ENCODE measurements around the gene MPZL3.

MPZL3 gene

GRCh38 chr11:118223570-118223969 lies 28.6 kb downstream of the MPZL3 start:
- no peak for DNase-seq (ENCODE audit: low spot score)
- in situ Hi-C loops (cut with MboI; ENCODE audit: low pct_unique_long_range_greater_than_20kb, low sequenced_read_pairs, unreplicated experiment), result no loop called here
- no peak for TF ChIP-seq CTCF (IDR thresholded peaks at IDR 0.05; ENCODE audit: extremely low read depth, insufficient read depth, missing control alignments)

DNA sequence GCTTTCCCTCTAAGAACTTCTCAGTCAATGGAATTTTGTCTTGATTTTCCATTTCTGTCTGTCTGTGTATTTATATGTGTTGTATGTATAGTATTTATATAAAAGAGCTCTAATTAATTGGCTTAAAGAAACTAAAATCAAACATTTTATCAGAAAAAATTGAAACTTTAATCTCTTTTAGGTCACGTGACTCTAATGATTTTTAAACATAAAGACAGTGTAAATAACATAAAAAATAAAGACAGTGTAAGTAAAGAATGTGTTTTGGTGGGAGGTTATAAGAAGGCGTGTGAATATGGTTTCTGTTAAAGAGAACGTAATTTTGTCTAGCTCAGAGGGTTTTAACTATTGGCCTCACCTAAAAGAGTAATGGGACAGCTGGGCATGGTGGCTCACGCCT lies 29.7 kb downstream of the MPZL3 start:
- no peak for TF ChIP-seq CTCF (IDR thresholded peaks at IDR 0.05; ENCODE audit: extremely low read depth, insufficient read depth, missing control alignments)
- in situ Hi-C loops (cut with MboI; ENCODE audit: low pct_unique_long_range_greater_than_20kb, low sequenced_read_pairs, unreplicated experiment), result no loop called here
- no peak for DNase-seq (ENCODE audit: low spot score)

DNA sequence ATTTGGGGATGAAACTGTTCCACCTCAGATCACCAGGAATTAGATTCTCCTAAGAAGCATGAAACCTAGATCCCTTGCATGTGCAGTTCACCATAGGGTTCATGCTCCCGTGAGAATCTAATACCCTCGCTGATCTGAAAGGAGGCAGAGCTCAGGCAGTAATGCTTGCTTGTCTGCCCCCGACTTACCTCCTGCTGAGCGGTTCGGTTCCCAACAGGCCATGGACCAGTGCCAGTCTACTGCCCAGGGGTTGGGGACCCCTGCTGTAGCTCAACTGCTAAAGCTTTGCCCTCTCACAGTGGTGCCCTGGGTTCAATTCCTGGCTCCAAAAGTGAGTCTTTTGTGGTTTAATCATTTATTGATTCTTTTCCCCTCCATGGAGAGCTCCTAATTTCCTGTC lies 30.7 kb downstream of the MPZL3 start:
- DNase-seq (ENCODE audit: low spot score), result no peak
- no peak for TF ChIP-seq CTCF (IDR thresholded peaks at IDR 0.05; ENCODE audit: extremely low read depth, insufficient read depth, missing control alignments)
- in situ Hi-C loops (cut with MboI; ENCODE audit: low pct_unique_long_range_greater_than_20kb, low sequenced_read_pairs, unreplicated experiment), result no loop called here

DNA sequence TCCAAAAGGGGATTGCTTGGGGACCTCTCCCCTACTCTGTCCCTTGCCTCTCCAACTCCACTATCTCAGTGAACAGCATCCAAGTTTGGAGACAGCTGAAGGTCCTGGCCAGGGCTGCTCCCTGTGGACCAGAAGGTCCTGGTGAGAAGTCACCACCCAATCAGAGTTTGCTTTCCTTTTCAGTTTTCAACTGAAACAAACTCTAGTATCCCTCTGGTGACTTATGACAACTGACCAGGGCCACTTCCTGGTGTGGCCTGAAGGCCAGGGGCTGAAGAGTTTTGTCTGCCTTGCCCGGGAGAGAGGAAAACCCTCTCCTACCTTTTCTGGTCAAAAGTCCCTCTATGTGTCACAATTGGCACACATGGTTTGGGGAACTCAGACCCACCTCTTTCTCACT lies 32.4 kb downstream of the MPZL3 start:
- DNase-seq (ENCODE audit: low spot score), result no peak
- in situ Hi-C loops (cut with MboI; ENCODE audit: low pct_unique_long_range_greater_than_20kb, low sequenced_read_pairs, unreplicated experiment), result no loop called here
- TF ChIP-seq CTCF (IDR thresholded peaks at IDR 0.05; ENCODE audit: extremely low read depth, insufficient read depth, missing control alignments), result no peak

DNA sequence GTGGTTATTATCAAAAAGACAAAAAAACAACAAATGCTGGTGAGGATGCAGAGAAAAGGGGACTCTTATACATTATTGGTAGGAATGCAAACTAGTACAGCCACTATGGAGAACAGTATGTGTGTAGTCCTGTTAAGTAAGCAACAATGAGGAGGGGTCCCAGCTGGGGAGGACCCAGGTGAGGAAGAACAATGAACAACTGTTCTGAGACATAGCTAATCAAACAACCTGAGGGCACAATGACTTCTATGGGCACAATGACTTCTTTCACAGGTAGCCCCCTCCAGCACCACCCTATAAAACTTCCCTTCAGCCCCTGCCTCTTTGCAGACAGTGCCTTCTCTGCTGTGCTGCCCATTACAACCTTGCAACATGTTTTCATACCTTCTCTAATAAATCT lies 32.9 kb downstream of the MPZL3 start:
- TF ChIP-seq CTCF (IDR thresholded peaks at IDR 0.05; ENCODE audit: extremely low read depth, insufficient read depth, missing control alignments), result no peak
- no peak for DNase-seq (ENCODE audit: low spot score)
- in situ Hi-C loops (cut with MboI; ENCODE audit: low pct_unique_long_range_greater_than_20kb, low sequenced_read_pairs, unreplicated experiment), result no loop called here

DNA sequence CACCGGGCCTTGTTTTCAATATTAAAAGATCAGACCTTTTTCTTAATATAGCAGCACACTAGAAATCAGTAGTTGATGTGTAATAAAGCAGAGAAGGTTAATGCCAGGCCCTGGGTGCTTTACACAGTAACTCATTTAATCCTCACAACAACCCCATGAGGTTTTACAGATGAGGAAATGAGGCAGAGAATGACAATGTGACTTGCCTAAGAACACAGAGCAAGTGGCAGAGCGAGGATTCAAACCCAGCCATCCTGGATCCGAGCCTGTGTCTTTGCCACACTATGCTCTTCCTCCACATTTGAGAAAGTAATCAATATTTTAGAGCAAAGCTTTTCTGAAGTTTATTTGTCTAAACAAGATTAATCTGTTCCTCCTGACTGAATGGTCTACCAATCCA lies 34.6 kb downstream of the MPZL3 start:
- TF ChIP-seq CTCF (IDR thresholded peaks at IDR 0.05; ENCODE audit: extremely low read depth, insufficient read depth, missing control alignments), result no peak
- in situ Hi-C loops (cut with MboI; ENCODE audit: low pct_unique_long_range_greater_than_20kb, low sequenced_read_pairs, unreplicated experiment), result no loop called here

More for the DNA sequence above, 34.6 kb downstream of the MPZL3 start:
- DNase-seq (ENCODE audit: low spot score), result no peak

Measured in GM13977 (cell line).